Progenitor cell of endocrine pancreas (in vitro differentiated cells): Measurements from ENCODE around the gene STYXL1. TPM values are rescaled to one million over a fixed set of nuclear protein-coding genes. Genes with fewer than 3 reads are reported as not detected.

Experiments
- DNase-seq: peaks from one replicate; pipeline ENCODE4 v3.0.0; 2021; ENCODE audit warnings: low spot score; ENCODE audit not compliant: unreplicated experiment
- H3K27ac Mint-ChIP-seq: 2 replicates; pipeline ENCODE4 v1.8.0; 2021; ENCODE audit warnings: mild to moderate bottlenecking, moderate library complexity, mixed read lengths
- H3K27me3 Mint-ChIP-seq: 2 replicates; pipeline ENCODE4 v1.8.0; 2021; ENCODE audit warnings: mixed read lengths
- H3K36me3 Mint-ChIP-seq: 2 replicates; pipeline ENCODE4 v1.8.0; 2022; ENCODE audit warnings: mixed read lengths; ENCODE audit not compliant: insufficient read depth
- H3K4me1 Mint-ChIP-seq: 2 replicates; pipeline ENCODE4 v1.8.0; 2021; ENCODE audit warnings: low read depth, mixed read lengths
- H3K4me3 Mint-ChIP-seq: 2 replicates; pipeline ENCODE4 v1.8.0; 2021; ENCODE audit warnings: low read depth, mild to moderate bottlenecking, moderate library complexity, mixed read lengths
- H3K9me3 Mint-ChIP-seq: 2 replicates; pipeline ENCODE4 v1.8.0; 2021; ENCODE audit warnings: low read depth, mixed read lengths
- total RNA-seq: library from RNA; stranded (reverse); gene quantifications from 2 replicates; pipeline ENCODE4 v1.2.1, GENCODE V29; 2021
- TF ChIP-seq, protein P1 (sequence below): fragments of 200-600 bp; sonication (generic); IDR thresholded peaks from one replicate; pipeline ENCODE4 v1.5.0; 2021; ENCODE audit warnings: antibody characterized with exemption, mild to moderate bottlenecking; ENCODE audit not compliant: unreplicated experiment

STYXL1 gene
- total RNA-seq, 1 donor from 2014 or later = 49.7 TPM

DNA sequence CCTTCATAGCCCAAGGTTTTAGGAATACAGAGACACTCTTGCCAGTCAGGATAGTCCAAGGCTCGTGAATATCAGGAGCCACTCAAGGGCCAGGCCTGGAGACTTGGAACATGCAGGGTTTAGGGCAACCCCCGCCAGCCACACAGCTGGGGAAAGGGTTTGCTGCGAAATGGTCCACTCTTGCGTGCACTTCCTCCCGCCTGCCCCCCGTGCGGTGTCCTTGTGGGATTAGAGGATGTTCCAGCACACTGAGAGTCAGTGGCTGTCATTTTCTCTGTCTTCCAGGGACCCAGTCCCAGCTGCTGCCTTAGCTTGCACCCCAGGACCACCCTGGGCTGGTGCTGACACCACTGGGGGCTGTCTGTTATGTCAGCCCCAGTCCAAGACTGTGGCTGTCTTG lies 94.4 kb downstream of the STYXL1 start:
- Mint-ChIP-seq H3K9me3 (no peaks in the 10 kb centered on the region), H3K27ac (no peak overlapping the region), H3K4me3 (no peak overlapping the region), H3K36me3 (peaks cover 15% of the 10 kb centered on the region), H3K4me1 (peaks cover 9% of the 10 kb centered on the region), H3K27me3 (no peaks in the 10 kb centered on the region)
- TF ChIP-seq, protein P1, sequence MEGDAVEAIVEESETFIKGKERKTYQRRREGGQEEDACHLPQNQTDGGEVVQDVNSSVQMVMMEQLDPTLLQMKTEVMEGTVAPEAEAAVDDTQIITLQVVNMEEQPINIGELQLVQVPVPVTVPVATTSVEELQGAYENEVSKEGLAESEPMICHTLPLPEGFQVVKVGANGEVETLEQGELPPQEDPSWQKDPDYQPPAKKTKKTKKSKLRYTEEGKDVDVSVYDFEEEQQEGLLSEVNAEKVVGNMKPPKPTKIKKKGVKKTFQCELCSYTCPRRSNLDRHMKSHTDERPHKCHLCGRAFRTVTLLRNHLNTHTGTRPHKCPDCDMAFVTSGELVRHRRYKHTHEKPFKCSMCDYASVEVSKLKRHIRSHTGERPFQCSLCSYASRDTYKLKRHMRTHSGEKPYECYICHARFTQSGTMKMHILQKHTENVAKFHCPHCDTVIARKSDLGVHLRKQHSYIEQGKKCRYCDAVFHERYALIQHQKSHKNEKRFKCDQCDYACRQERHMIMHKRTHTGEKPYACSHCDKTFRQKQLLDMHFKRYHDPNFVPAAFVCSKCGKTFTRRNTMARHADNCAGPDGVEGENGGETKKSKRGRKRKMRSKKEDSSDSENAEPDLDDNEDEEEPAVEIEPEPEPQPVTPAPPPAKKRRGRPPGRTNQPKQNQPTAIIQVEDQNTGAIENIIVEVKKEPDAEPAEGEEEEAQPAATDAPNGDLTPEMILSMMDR = no peak
- no peak for DNase-seq

DNA sequence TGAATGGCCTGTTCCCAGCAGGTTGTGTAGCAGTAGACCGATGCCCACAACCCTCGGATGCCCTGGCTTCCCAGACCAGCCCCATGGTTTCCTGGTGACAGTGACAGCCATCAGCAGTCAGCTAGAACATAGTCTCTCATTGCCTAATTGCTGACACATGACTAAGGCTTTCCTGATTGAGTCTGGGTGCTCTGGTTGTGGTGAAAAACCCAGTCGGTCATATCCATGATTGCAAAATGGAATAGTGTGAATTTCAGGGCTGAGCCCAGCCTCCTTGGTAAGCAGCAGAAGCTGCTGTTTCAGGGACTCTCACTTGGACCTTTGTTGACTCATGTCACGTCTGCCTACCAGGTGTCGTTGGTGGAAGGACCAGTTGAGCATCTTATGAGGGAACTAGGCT lies 96.3 kb downstream of the STYXL1 start:
- TF ChIP-seq, protein P1 = no peak
- no peak for DNase-seq
- H3K27me3 Mint-ChIP-seq = no peaks in the 10 kb centered on the region
- no peak overlapping the region for H3K27ac Mint-ChIP-seq
- no peak overlapping the region for H3K4me3 Mint-ChIP-seq
- H3K9me3 Mint-ChIP-seq = no peaks in the 10 kb centered on the region
- H3K4me1 Mint-ChIP-seq = peaks cover 2% of the 10 kb centered on the region
- peaks cover 11% of the 10 kb centered on the region for H3K36me3 Mint-ChIP-seq

DNA sequence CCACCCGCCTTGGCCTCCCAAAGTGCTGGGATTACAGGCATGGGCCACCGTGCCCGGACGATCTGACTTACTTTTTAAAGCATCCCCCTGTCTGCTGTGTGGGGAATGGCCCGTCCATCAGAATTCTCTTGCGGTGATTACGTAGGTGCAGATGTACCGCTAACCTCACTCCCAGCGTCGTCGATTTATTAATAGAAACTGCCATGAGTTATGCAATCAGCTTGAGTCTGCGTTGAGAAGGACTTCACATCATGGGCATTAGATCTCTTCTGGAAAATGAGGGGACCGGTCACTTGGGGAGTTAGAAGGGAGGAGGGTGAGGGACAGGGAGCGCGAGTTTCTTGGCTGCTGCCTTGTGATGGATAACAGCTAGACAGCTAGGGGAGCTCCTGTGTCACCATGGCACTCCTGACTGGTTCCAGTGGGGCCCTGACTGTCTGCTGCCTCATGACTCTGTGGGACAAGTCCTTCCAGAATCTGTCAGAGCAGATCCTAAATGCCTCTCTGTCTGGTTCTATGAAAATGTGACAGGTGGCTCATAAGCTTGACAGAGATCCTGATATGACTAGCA lies 97.6 kb downstream of the STYXL1 start:
- Mint-ChIP-seq H3K27me3 (no peaks in the 10 kb centered on the region), H3K27ac (peak overlapping the region; percentile 31), H3K4me3 (no peak overlapping the region), H3K9me3 (no peaks in the 10 kb centered on the region), H3K4me1 (peaks cover 4% of the 10 kb centered on the region), H3K36me3 (peaks cover 3% of the 10 kb centered on the region)
- DNase-seq = no peak
- TF ChIP-seq, protein P1 = no peak

DNA sequence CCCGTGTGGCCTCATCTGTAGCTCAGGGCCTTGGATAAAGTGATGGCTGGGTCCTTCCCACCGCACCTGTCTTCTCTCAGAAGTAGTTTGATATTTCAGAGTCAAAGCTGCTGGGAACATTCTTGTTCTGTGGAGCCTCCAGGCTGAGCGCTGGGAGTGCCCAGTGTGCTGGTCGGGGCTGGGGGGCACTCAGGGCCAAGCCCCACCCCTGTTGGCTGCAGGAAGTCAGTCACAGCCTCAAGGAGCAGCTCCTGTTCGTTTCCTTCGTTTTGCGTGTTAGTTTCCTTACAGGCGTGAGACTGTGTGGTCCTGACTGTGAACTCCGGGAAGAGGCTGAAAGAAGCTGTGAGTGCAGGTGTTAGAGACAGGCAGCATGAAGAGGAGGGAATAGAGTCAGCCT lies 99.6 kb downstream of the STYXL1 start:
- Mint-ChIP-seq H3K9me3 (no peaks in the 10 kb centered on the region), H3K36me3 (peaks cover 4% of the 10 kb centered on the region), H3K27me3 (no peaks in the 10 kb centered on the region), H3K4me3 (no peak overlapping the region), H3K4me1 (peaks cover 7% of the 10 kb centered on the region), H3K27ac (no peak overlapping the region)
- TF ChIP-seq, protein P1 = no peak
- no peak for DNase-seq

Other genes with a start within 250 kb of the STYXL1 start
- not detected in 2 replicates for gene CCL24, start 234.2 kb downstream of the STYXL1 start, total RNA-seq
- 62.9 and 64.6 TPM in 2 replicates for gene RHBDD2, start 169.0 kb downstream of the STYXL1 start, total RNA-seq
- 87.2 and 91.5 TPM in 2 replicates for gene POR, start 132.8 kb downstream of the STYXL1 start, total RNA-seq
- gene TMEM120A, start 53.4 kb downstream of the STYXL1 start, total RNA-seq = 35.7 and 39.3 TPM in 2 replicates
- 119 and 122 TPM in 2 replicates for gene MDH2, start 106 bp upstream of the STYXL1 start, total RNA-seq
- gene SRRM3, start 153.9 kb upstream of the STYXL1 start, total RNA-seq = 2.5 and 3.3 TPM in 2 replicates